HepG2 (cell line): ENCODE measurements around the gene NHP2. TPM values are rescaled to one million over a fixed set of nuclear protein-coding genes. Genes with fewer than 3 reads are reported as not detected.

Experiments used
- ATAC-seq: fragments of 200-7000 bp; cut with Tn5 transposase; 3 replicates; pipeline ENCODE4 v1.9.1; 2020; ENCODE audit warnings: mild to moderate bottlenecking, moderate library complexity
- BruUV-seq: library from RNA; stranded (reverse); fragments of 400-500 nt; replicated peaks from 2 replicates; lab custom pipeline; 2021; lab: Mats Ljungman, UMichigan
- CTCF ChIA-PET: fragments of 300-600 bp; formaldehyde crosslinking; extraction: SDS; loops from one replicate; lab custom pipeline; 2021; ENCODE audit warnings: low total read pairs, inconsistent platforms, low intra/inter-chr PET ratio; lab: Yijun Ruan, JAX
- POLR2A ChIA-PET: fragments of 350-600 bp; sonication (Branson Sonifier 250); formaldehyde crosslinking; loops from one replicate; lab custom pipeline; 2020; ENCODE audit warnings: antibody characterized with exemption, inconsistent platforms; lab: Yijun Ruan, JAX
- DNase-seq: peaks from one replicate; pipeline ENCODE4 v3.0.0-alpha.2; 2015; ENCODE audit warnings: low spot score
- FAIRE-seq: peaks from 3 replicates; lab custom pipeline; 2011; peaks lifted over from hg19 to GRCh38; lab: Jason Lieb, UNC
- H2AFZ ChIP-seq: one replicate; pipeline ENCODE4 v1.6.1; 2011; ENCODE audit warnings: low read length, inconsistent platforms
- H3K27ac ChIP-seq: fragments of 300-600 bp; 3 replicates; pipeline ENCODE4 v1.8.0; 2011; ENCODE audit warnings: mixed run types, mild to moderate bottlenecking, mixed read lengths, low read length, inconsistent platforms; ENCODE audit not compliant: insufficient read depth; ENCODE audit errors: extremely low read length
- H3K27me3 ChIP-seq, 2 experiments: fragments of 200-600 bp in 1 of 2; 2 replicates in 1 of 2; 3 replicates in 1 of 2; pipeline versions ENCODE4 v1.6.0 to v1.8.0; 2011; ENCODE audit warnings: low read length in 2 of 2, mild to moderate bottlenecking in 2 of 2, moderate library complexity in 2 of 2, inconsistent platforms in 1 of 2; ENCODE audit not compliant: insufficient read depth in 2 of 2, control insufficient read depth in 1 of 2
- H3K36me3 ChIP-seq, 2 experiments: fragments of 200-600 bp in 1 of 2; replicated peaks in 1 of 2; 2 replicates in 1 of 2; 3 replicates in 1 of 2; pipeline versions ENCODE4 v1.5.1 to v1.8.0; 2011; ENCODE audit warnings: low read length in 2 of 2, inconsistent platforms in 1 of 2; ENCODE audit not compliant: insufficient read depth in 2 of 2, control insufficient read depth in 1 of 2
- H3K4me1 ChIP-seq: 2 replicates; pipeline ENCODE4 v1.5.1; 2012; ENCODE audit warnings: low read length, inconsistent platforms; ENCODE audit not compliant: insufficient read depth
- H3K4me2 ChIP-seq: 2 replicates; pipeline ENCODE4 v1.6.0; 2011; ENCODE audit warnings: low read depth, low read length, inconsistent platforms
- H3K4me3 ChIP-seq, 3 experiments: fragments of 200-600 bp in 1 of 3; sonication (generic), shearing (Covaris generic) in 1 of 3; replicated peaks in 1 of 3; 2 replicates each; pipeline ENCODE4 v1.5.1; 2011 to 2016; ENCODE audit warnings: low read length in 3 of 3, inconsistent platforms in 2 of 3, low read depth in 2 of 3, mild to moderate bottlenecking in 2 of 3, control low read depth in 1 of 3, mixed read lengths in 1 of 3; ENCODE audit not compliant: insufficient read depth in 1 of 3
- H3K79me2 ChIP-seq: one replicate; pipeline ENCODE4 v1.6.1; 2011; ENCODE audit warnings: low read length, inconsistent platforms; ENCODE audit not compliant: insufficient read depth
- H3K9ac ChIP-seq: 2 replicates; pipeline ENCODE4 v1.6.0; 2011; ENCODE audit warnings: mild to moderate bottlenecking, low read depth, low read length, inconsistent platforms; ENCODE audit not compliant: insufficient read depth
- H3K9me3 ChIP-seq: 2 replicates; pipeline ENCODE4 v1.5.1; 2012; ENCODE audit warnings: mild to moderate bottlenecking, low read length
- H4K20me1 ChIP-seq: 2 replicates; pipeline ENCODE4 v1.6.0; 2011; ENCODE audit warnings: inconsistent platforms, mild to moderate bottlenecking, low read length, moderate library complexity; ENCODE audit not compliant: insufficient read depth
- CAMTA2 ChIP-seq: sonication (generic); formaldehyde crosslinking; IDR thresholded peaks from 2 replicates; pipeline ENCODE4 v1.4.0; 2020; ENCODE audit warnings: mild to moderate bottlenecking, missing genetic modification reagents, borderline replicate concordance
- GABPB1 ChIP-seq: IDR thresholded peaks from 2 replicates; pipeline ENCODE4 v1.6.1; 2016; ENCODE audit warnings: mild to moderate bottlenecking, missing genetic modification reagents, moderate library complexity, missing compliant biosample characterization
- MXD4 ChIP-seq: IDR thresholded peaks from 2 replicates; pipeline ENCODE4 v1.6.1; 2016; ENCODE audit warnings: mild to moderate bottlenecking, missing biosample characterization, missing genetic modification reagents
- SOX5 ChIP-seq: IDR thresholded peaks from 2 replicates; pipeline ENCODE4 v1.6.1; 2016; ENCODE audit warnings: borderline replicate concordance
- ZNF207 ChIP-seq: fragments of 450-650 bp; IDR thresholded peaks from 2 replicates; pipeline ENCODE4 v1.6.1; 2016; ENCODE audit warnings: antibody characterized with exemption, borderline replicate concordance
- ZNF670 ChIP-seq: sonication (generic); formaldehyde crosslinking; IDR thresholded peaks from 2 replicates; pipeline ENCODE4 v1.8.0; 2022; ENCODE audit warnings: mild to moderate bottlenecking, missing genetic modification reagents, borderline replicate concordance
- ZNF678 ChIP-seq: sonication (generic); formaldehyde crosslinking; IDR thresholded peaks from 2 replicates; pipeline ENCODE4 v1.4.0; 2020; ENCODE audit warnings: mild to moderate bottlenecking, missing genetic modification reagents
- WGBS: methylation state at CpG from one replicate; pipeline ENCODE4 v1.1.6; 2017; ENCODE audit warnings: low lambda C conversion rate; 5-methylcytosine and 5-hydroxymethylcytosine counted together
- in situ Hi-C: cut with HindIII; loops from 2 replicates; pipeline ENCODE4 v1.10.0; 2017; ENCODE audit warnings: low pct_unique_long_range_greater_than_20kb; ENCODE audit not compliant: extremely low pct_ligation_motif_present
- intact Hi-C: fragments of 100-400 bp; cut with micrococcal nuclease; formaldehyde crosslinking; loops from one replicate; pipeline ENCODE4 v1.10.0; 2022; ENCODE audit not compliant: unreplicated experiment
- polyA plus RNA-seq, 8 experiments: library from polyadenylated mRNA; depleted of rRNA in 3 of 8; stranded (reverse) in 7 of 8; unstranded in 1 of 8; fragments of >200 nt; fragmentation: Illumina TruSeq in 4 of 8; extraction: Trizol in 4 of 8; gene quantifications; 2 replicates each; pipeline versions ENCODE4 v1.2.1 to v1.2.3, GENCODE V29; 2011 to 2016; ENCODE audit warnings: low read depth in 4 of 8, missing spikeins in 1 of 8, mixed read lengths in 1 of 8; ENCODE audit not compliant: insufficient read depth in 1 of 8
- total RNA-seq, 5 experiments: library from RNA; depleted of rRNA; stranded (reverse); fragments of >200 nt; fragmentation: Illumina TruSeq; extraction: Trizol; gene quantifications; 2 replicates each; pipeline ENCODE4 v1.2.3, GENCODE V29; 2016; ENCODE audit warnings: low read depth in 1 of 5
- TF ChIP-seq, protein P1 (sequence below): sonication (generic); formaldehyde crosslinking; IDR thresholded peaks from 2 replicates; pipeline ENCODE4 v1.8.0; 2022; ENCODE audit warnings: missing genetic modification reagents, mild to moderate bottlenecking, inconsistent platforms, borderline replicate concordance

Gene NHP2
- total and polyA plus RNA-seq, 2 of the 13 experiments (the other 11 are each of a cell fraction or from before 2014, with no cell fraction given): 56.2 to 96.1 TPM

- H3K36me3 ChIP-seq: no peaks in the 10 kb centered on the region
- H3K27me3 ChIP-seq: peaks cover 0 to 12% of the 10 kb centered on the region in 2 experiments; a peak in 3 of 5 replicates
- ATAC-seq (no peak), DNase-seq (no peak), FAIRE-seq (no peak)
- no TSS peak for BruUV-seq
- H3K9me3 ChIP-seq: no peaks in the 10 kb centered on the region
- POLR2A ChIA-PET: no interaction called here
- TF ChIP-seq SOX5 (CRISPR knock-in tag): no peak
- no peak for TF ChIP-seq ZNF670 (CRISPR knock-in tag)
- TF ChIP-seq MXD4 (CRISPR knock-in tag): no peak
- no peak for TF ChIP-seq GABPB1
- TF ChIP-seq CAMTA2: no peak
- TF ChIP-seq ZNF678 (CRISPR knock-in tag): no peak
- no peak for TF ChIP-seq ZNF207
- TF ChIP-seq, protein P1, sequence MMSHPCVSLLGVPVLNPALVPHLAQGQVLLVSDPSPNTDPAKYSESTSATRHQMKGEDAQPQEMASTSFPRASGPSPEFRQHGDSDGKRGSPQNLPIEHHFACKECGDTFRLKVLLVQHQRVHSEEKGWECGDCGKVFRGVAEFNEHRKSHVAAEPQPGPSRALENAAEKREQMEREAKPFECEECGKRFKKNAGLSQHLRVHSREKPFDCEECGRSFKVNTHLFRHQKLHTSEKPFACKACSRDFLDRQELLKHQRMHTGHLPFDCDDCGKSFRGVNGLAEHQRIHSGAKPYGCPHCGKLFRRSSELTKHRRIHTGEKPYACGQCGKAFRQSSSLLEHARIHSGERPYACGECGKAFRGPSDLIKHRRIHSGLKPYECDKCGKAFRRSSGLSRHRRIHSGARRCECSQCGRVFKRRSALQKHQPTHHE (CRISPR knock-in tag): no peak
- TF ChIP-seq, all 625 proteins: peak for 0
- H3K4me2 ChIP-seq: no peak overlapping the region
- in situ Hi-C loops: no loop called here
- CTCF ChIA-PET: no interaction called here
- no peak overlapping the region for H2AFZ ChIP-seq
- H3K4me1 ChIP-seq: peaks cover 18% of the 10 kb centered on the region
- no peak overlapping the region for H3K27ac ChIP-seq
- no peak overlapping the region for H3K4me3 ChIP-seq
- 60% methylated on average over 12 of the region's 12 CpGs for WGBS
- H4K20me1 ChIP-seq: no peaks in the 10 kb centered on the region
- peaks cover 4% of the 10 kb centered on the region for H3K79me2 ChIP-seq
- intact Hi-C loops: no loop called here
- H3K9ac ChIP-seq: no peak overlapping the region
These were observed 46.1 kb upstream of the NHP2 start for GRCh38 chr5:178199581-178200434.
